ENCODE data around the gene ZNF512B.
"Not testable (repeated sequence)": the region's sequence is repeated elsewhere in the genome, so short reads cannot be mapped to it uniquely, and the experiment has no call there.

The ZNF512B gene, protein sequence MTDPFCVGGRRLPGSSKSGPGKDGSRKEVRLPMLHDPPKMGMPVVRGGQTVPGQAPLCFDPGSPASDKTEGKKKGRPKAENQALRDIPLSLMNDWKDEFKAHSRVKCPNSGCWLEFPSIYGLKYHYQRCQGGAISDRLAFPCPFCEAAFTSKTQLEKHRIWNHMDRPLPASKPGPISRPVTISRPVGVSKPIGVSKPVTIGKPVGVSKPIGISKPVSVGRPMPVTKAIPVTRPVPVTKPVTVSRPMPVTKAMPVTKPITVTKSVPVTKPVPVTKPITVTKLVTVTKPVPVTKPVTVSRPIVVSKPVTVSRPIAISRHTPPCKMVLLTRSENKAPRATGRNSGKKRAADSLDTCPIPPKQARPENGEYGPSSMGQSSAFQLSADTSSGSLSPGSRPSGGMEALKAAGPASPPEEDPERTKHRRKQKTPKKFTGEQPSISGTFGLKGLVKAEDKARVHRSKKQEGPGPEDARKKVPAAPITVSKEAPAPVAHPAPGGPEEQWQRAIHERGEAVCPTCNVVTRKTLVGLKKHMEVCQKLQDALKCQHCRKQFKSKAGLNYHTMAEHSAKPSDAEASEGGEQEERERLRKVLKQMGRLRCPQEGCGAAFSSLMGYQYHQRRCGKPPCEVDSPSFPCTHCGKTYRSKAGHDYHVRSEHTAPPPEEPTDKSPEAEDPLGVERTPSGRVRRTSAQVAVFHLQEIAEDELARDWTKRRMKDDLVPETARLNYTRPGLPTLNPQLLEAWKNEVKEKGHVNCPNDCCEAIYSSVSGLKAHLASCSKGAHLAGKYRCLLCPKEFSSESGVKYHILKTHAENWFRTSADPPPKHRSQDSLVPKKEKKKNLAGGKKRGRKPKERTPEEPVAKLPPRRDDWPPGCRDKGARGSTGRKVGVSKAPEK

DNA sequence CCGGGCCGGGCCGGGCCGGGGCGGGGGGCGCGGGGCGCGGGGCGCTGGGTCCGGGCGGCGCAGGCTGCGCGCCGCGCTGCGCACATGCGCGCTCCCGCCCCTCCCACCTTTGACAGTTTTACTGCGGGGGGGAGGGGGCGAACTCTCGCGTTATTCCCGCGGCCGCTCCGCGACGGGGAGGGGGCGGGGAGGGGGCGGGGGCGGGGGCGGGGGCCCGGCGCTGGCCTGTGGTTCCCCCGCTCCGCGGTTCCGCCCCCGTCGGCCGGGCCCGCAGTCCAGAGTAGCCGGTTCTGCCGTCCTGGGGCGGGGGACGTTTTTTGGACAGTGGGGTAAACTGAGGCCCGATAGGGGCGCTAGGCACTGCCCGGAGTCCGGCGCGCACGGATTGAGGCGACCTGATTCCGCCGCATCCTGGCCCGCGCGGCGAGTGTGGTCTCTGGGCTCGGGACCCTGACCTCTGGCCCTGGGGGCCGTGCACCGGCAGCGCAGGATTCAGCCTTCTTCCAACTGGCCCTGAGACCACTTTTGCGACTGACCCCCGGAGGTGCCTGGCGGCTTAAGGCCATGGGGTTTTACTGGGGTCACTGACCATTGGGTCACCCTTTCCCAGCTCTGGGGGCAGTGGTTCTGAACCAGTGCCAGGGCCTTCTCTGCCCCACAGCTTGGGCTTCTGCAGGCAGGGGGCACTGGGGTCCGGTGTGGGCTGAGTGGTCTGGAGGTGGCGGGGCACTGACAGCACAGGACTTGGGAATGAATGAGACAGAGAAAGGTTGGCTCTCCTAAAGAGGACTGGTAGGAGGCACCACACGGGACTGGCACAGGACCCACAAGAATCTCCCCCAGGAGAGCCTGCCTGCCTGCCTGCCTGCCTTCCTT is at the start of gene ZNF512B:
TSS of gene ZNF512B (minus strand) at position 93 of the 876 bp plus-strand sequence. CDS start 1,980 bp downstream, outside the sequence.
- peak in 2 of 4 experiments; percentile 57 to 62 for DNase-seq (ENCODE audit: low read depth in 4 of 4, low spot score in 1 of 4)

DNA sequence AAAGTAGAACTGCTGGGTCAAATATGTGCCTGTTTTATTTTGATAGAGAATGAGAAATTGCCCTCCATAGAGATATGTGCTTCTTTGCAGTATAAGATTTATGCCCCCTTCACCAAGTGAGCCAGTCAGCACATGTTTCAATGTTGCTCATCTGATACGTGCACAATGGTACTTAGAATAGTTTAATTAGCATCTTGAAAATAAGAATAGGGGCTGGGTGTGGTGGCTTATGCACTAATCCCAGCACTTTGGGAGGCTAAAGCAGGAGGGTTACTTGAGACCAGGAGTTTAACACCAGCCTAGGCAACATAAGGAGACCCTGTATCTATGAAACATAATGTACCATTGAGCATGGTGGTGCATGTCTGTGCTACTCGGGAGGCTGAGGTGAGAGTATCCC is 45.9 kb upstream of the ZNF512B start:
- DNase-seq (ENCODE audit: low read depth in 4 of 4, low spot score in 1 of 4): no peak

DNA sequence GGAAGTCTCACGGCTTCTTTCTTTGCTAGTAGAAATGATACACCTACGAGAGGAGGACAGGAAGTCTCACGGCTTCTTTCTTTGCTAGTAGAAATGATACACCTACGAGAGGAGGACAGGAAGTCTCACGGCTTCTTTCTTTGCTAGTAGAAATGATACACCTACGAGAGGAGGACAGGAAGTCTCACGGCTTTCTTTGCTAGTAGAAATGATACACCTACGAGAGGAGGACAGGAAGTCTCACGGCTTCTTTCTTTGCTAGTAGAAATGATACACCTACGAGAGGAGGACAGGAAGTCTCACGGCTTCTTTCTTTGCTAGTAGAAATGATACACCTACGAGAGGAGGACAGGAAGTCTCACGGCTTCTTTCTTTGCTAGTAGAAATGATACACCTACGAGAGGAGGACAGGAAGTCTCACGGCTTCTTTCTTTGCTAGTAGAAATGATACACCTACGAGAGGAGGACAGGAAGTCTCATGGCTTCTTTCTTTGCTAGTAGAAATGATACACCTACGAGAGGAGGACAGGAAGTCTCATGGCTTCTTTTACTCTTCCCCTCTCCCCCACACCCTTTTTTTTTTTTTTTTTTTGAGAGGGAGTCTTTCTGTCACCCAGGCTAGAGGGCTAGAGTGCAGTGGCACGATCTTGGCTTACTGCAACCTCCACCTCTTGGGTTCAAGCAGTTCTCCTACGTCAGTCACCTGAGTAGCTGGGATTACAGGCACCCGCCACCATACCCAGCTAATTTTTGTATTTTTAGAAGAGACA is 42.8 kb upstream of the ZNF512B start:
- DNase-seq (ENCODE audit: low read depth in 4 of 4, low spot score in 1 of 4): not testable (repeated sequence)

DNA sequence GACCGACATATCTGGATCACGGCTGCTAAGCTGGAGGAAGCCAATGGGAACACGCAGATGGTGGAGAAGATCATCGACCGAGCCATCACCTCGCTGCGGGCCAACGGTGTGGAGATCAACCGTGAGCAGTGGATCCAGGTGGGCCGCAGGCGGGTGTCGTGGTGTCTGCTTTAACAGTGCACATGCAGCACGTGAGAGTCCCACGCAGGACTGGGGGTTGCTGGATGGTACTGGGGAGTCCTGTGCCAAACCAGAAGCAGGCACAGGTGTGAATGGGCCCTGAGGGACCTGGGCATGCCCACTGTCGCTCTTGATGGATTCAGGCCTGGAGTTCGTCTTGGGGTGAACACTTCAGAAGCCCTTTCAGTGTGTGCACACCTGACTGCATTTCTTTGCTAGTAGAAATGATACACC is 41.6 kb upstream of the ZNF512B start:
- no peak for DNase-seq (ENCODE audit: low read depth in 4 of 4, low spot score in 1 of 4)

DNA sequence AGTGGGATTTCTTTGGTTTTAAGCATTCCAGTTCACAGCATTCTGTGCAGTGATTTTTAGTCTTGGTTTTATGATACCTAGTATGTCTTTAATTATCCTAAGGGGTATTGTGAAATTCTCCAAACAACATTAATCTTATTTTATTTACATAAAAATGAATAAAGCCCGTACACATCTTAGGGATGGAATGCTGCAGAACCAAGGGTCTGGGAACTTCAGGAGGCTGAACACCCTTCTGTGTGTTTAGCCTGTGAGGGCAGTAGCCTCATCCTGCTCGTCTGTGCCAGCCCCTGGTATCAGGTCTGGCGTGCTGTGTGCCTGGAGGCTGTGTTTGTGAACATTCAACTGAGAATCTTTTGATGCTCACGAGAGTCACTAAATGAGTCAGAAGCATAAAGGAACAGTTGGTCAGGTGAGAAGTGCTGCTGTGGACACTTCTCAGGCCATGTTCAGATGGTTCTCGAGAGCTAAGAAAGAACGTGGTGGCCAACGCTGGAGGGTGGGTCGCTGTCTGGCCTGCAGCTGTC is 41.0 kb upstream of the ZNF512B start:
- DNase-seq (ENCODE audit: low read depth in 4 of 4, low spot score in 1 of 4): no peak

DNA sequence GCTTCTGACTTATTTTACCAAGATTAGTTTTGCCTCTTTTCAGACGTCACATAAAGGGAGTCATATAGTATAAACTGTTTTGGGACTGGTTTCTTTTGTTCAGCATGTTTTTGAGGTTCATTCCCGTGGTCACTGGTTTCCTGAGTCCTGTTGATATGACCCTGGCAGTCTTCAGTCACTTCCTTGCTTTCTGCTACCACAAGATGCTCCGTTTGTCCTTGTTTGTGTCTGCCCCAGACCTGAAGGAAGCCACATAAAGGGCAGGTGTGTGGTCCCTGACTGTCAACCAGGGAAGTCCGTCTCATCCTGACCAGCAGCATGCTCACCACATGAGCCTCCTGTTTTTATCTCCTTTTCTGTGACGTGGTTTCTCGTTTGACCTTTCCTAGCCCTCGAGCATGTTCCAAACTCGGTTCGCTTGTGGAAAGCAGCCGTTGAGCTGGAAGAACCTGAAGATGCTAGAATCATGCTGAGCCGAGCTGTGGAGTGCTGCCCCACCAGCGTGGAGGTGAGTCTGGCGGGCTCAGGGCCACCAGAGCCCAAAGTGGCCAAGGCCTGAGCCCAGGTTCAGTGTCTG is 40.2 kb upstream of the ZNF512B start:
- DNase-seq (ENCODE audit: low read depth in 4 of 4, low spot score in 1 of 4): no peak

DNA sequence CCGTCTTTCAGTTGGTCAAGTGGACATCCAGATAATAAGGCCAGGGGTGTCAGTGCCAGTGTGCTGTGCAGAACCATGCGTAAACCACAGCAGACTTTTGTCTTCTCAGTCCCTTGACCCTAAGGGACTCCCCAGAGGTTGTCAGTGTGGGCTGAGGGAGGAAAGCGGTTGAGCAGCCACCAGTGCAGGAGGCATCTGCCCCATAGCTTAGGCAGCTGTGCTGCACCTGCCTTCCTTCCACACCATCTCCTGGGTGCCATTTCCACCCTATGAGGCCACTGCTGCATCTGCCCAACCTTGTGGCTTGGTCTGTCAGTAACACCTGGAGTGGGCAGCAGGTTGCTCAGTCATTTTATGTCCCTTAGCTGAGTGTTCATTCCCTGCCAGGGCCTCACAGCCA is 37.2 kb upstream of the ZNF512B start:
- no peak for DNase-seq (ENCODE audit: low read depth in 4 of 4, low spot score in 1 of 4)

DNA sequence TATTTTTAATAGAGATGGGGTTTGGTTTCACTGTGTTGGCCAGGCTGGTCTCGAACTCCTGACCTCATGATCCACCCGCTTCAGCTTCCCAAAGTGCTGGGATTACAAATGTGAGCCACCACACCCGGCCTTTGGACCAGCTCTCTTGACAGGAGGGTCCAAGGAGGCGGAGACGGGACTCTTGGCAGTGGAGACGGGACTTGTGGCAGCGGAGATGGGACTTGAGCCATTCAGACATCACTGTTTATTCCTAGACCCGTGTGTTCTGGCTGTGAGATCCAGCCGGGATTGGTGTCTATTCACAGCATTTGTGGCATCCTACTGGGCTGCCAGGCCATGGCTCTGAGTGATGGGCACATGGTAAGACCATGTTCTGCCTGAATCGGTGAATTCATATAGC is 36.8 kb upstream of the ZNF512B start:
- no peak for DNase-seq (ENCODE audit: low read depth in 4 of 4, low spot score in 1 of 4)

DNA sequence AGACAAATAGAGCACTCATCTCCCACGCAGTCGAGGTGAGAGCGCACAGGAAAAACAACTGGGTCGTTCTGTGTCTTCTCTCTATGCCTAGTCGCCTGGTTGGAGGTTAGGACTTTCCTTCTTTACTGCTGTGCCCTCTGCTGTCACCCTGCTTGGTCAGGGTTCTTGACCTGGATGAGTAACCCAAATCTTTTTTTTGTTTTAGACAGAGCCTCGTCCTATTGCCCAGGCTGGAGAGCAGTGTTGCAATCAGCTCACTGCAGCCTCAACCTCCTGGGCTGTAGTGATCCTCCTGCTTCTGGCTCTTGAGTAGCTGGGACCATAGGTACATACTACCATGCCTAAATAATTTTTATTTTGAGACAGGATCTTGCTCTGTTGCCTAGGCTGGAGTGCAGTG is 35.7 kb upstream of the ZNF512B start:
- no peak for DNase-seq (ENCODE audit: low read depth in 4 of 4, low spot score in 1 of 4)

DNA sequence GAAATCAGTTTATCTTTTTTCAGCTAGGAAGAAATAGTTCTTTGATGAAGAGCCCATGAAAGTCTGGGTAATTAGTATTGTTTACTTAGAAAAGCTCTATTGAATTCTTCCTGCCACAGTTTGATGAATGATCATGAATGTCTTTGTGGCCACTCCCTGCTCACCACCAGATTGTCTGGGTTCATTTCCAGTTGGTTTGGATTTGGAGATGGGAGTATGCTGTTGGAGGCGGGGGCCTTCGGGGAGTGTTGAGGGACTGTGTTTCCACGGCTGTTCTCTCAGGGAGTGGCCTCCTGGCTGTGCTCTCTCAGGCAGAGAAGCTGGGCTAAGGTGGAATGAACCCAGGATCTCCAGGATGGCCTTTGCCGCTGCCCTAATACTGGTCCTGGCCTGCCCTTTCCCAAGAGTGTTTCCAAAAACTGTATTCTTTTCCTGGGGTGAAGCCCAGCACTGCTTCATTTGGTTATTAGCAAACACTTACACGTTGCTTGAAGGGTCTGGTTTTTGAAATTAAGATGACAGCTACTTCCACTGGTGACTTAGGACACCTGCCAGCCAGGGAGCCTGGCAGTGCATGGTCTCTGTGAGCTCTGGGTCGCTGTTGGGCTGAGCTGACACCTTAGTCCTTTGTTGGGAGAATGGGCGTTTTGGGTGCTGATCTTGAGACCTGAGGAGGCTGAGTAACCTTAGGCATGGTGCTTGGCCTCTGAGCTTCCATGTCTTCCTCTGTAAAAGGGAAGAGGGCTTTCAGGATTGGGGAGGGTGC is 34.4 kb upstream of the ZNF512B start:
- no peak for DNase-seq (ENCODE audit: low read depth in 4 of 4, low spot score in 1 of 4)

DNA sequence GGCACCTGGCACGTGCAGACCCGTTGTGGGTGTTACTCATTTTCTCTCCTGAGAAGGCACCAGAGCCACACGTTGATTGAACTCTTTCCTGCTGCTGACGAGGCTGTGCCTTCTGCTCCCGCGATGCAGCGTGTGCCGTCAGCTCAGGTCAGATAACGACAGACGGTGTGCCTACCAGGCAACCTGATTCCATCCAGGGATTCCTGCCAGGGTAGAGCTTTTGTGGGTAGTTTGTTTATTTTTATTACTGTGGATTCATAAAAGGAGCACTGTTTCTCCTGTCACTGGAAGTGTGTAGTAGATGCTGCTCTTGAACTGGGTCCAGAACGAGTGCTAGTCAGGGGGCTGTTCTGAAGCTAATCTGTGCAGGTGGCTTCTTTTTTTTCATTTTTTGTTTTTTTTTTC is 31.9 kb upstream of the ZNF512B start:
- DNase-seq (ENCODE audit: low read depth in 4 of 4, low spot score in 1 of 4): no peak

DNA sequence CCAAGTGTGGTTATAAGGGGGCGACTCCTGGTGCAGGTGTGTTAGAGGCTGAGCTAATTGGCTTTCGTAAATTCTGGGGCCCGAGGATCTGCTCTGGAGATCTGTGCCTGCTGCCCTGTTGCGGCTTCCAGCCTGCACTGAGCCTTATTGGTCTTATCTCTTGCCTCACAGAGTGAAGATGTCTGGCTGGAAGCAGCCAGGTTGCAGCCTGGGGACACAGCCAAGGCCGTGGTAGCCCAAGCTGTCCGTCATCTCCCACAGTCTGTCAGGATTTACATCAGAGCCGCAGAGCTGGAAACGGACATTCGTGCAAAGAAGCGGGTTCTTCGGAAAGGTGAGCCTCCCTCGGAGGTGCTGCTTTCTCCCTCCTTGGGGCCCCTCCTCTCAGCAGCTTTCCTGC is 31.2 kb upstream of the ZNF512B start:
- no peak for DNase-seq (ENCODE audit: low read depth in 4 of 4, low spot score in 1 of 4)

DNA sequence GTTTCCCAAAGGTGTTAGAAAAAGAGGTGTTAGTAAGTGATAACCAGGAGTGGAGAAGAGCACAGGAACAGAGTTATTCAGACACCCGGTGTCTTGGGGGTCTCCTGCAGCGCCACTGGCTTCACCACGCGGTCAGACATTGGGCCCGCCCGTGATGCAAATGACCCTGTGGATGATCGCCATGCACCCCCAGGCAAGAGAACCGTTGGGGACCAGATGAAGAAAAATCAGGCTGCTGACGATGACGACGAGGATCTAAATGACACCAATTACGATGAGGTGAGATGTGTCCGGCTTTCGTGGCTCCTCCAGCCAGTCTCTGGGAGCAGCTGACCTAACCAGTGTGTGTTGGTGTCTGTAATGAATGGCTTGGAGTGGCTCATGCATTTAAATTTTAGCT is 13.2 kb upstream of the ZNF512B start:
- no peak for DNase-seq (ENCODE audit: low read depth in 4 of 4, low spot score in 1 of 4)

DNA sequence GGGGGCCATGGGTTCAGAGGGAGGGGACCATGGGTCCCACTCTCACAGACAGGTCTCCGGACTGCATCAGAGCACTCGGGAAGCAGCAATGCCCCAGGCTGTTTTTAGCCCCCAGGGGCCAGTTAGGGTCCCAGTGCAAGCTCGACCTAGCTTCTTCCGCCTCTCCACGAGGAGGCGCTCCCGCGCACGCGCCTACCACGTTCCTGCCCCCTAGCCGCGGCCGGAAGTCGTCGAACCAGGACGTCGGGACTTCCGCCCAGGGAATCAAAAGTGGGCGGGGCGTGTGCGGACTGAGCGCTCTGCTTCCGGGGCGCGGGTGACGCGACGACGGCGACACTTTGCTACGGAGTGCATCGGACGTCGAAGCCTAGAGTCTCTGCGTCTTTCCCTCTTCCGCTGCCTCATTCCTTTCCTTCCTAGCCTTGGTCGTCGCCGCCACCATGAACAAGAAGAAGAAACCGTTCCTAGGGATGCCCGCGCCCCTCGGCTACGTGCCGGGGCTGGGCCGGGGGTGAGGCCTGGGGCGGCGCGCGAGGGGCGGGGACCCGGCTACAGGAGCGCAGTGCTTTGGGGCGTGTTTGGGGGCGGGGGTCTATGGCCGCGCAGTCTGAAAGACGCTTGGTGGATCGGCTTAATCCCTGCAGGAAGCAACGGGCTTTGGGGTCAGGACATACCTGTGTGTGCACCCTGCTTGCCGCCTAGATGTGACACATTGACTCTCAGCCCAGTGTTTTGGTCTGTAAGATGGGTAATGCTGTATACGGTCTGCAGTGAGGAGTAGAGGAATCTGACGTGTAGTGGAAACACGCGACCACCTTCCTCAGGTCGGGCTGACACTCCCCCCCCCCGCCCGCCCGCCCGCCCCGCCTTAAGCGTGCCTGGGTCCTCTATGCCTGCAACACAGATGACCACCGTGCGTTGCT is 11.3 kb upstream of the ZNF512B start, which contains the start of gene PRPF6:
TSS of gene PRPF6 (plus strand) at position 327 of the 923 bp plus-strand sequence. CDS start at position 441, 114 bp downstream.
- peak; percentile 90 to 94 (median 91) for DNase-seq (ENCODE audit: low read depth in 4 of 4, low spot score in 1 of 4)

DNA sequence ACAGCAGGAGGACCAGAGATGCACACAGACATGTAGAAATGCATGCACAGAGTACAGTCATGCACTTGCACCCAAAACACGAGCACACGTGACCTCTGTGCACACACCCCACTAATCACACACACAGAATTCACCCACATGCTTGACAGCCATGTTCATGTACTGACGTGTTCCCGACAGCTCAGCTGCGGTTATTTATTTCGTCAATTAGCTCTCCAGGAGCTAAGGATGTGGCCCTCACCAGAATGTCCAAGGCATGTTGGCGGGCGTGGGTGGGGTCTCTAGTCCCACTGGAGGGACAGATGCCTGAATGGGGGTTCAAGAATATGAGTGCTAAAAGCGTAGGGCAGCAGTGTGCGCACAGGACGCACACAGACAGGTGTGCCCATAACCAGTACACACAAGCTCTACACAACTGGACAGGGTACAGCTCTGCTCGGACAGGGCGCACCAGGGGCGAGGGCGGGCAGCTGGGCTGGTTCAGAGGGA is 10.6 kb upstream of the ZNF512B start:
- DNase-seq (ENCODE audit: low read depth in 4 of 4, low spot score in 1 of 4): no peak

DNA sequence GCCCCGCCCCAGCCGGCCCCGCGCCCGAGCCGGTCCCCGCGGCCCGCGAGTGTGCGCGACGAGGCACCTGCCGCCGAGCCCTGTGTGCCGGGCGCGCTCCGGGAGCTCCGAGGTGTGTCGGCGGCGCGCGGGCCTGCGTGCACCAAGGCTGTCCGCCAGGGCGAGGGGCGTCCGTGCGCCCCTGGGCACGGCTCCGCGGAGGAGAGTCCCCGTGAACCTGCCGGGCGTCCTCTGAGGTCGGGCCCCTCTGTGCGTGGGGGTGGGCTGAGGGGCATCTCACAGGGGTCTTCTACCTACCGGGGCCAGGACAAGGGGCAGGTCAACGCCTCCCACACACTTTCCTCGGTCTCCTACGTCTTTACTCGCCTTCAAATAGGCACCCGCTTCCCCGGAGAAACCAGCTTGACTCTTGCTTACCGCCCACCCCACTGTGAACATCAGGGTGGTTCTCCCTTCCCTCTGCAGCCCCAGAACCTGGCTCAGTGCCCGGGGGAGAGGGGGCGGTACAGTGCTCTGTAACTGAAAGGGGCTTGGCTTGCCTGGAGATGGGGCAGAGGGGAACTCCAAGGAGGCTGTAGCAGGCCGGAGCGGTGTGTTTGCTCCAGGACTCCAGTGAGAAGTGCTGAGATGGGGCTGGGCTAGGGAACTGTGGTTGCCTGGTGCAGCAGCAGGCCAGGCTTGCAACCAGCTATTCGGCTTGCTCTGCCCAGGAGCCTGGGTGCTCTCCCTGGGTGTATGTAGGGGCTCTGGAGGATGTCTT is 10.0 kb upstream of the ZNF512B start, which contains the start of gene SAMD10:
TSS of gene SAMD10 (minus strand) at position 86 of the 760 bp plus-strand sequence. CDS start 175 bp downstream, outside the sequence.
- peak in 2 of 4 experiments; percentile 81 to 88 for DNase-seq (ENCODE audit: low read depth in 4 of 4, low spot score in 1 of 4)

DNA sequence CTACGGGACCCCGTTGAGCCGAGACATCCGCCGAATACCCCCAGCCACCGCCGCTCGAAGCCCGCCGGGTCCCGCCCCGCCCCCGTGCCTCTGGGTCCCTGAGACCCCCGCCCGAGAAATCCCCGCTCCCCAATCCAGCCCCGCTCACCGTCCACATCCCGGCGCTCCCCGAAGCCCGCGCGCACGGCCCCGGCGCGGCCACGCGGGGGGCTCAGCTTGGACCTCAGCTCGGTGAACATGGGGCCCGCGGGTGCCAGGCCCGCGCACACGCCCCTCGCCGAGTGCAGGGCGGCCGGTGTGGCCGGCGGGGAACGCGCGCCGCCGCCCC is 9.5 kb upstream of the ZNF512B start:
- DNase-seq (ENCODE audit: low read depth in 4 of 4, low spot score in 1 of 4): no peak

Measured in stimulated activated CD4-positive, alpha-beta T cell treated with anti-CD3 and anti-CD28 coated beads, Interleukin-1b, Interleukin-23, amount 100 ng/mL, for 24 hours (primary cell).